Colon (tissue), 2 donors: Measurements from ENCODE around the gene NPDC1.
"Not testable (repeated sequence)": the region's sequence is repeated elsewhere in the genome, so short reads cannot be mapped to it uniquely, and the experiment has no call there.

Experiments used
- FAIRE-seq: peaks from 2 replicates; lab custom pipeline; 2012; peaks lifted over from hg19 to GRCh38; lab: Jason Lieb, UNC
- donor health status: control.
- donor health status: control.

Gene NPDC1

GRCh38 chr9:137075275-137075775 is 29.3 kb upstream of the NPDC1 start:
- no peak for FAIRE-seq

DNA sequence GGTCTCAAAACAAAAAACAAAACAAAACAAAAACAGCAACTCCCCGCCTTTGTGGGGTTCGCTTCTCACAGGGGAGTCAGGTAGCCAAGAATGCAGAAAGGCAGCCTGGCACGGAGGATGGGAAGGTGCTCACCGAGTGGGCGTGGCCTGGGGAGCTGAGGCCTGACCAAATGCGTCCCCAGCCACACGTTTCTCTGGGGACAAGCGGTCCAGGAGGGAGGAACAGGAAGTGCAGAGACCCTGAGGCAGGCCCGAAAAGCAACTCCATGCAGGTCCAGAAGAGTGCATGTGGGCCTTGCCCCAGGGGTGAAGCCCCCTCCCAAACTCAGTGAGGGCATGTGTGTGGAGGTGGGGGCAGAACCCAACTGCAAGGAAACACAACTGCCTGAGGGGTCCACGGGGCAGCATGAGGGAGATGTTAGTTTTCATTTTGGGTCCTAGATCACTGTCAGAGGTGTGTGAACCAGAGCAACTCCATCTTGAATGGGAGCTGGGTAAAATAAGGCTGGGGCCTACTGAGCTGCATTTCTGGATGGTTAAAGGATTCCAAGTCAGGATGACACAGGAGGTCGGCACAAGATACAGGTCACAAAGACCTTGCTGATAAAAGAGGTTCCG is 28.8 kb upstream of the NPDC1 start:
- no peak for FAIRE-seq

- FAIRE-seq = no peak
Measured at GRCh38 chr9:137073992-137074399, 28.0 kb upstream of the NPDC1 start.

DNA sequence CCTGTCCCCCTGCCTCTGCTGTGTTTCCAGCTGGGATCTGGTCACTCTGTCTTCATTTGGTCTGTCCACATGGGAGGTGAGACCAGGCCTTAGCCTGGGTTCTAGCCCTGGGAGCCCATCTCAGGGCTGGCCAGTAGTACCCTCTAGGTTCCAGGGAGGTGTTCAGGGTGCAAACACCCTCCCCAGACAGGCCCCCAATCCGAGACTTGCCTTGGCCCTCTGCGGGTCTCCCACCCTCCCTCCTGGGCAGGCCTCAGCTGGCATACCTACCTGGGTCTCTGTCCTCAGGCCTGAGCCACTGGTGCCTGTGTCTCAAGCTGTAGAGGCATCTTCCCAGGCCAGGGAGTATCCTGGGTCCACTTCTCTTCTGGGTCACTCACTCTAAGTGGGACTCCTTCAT is 25.3 kb upstream of the NPDC1 start:
- FAIRE-seq = no peak

DNA sequence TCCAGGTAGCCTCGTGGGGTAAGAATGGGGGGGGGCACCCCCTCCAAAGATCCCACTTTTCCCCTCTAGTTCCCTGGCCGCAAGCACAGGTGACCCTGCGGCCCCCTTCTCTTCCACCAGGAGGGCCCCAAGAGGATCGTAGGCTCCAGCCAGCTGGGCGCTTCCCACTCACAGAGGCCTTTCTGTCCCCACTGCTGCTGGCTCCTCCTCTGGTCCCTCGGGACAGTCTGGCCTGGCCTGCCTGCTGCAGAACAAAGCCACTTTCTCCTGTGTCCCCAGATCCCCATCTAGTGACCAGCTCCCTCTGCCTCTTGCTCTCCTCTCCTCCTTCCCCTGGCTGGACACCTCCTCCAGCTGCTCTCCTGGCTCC is 24.9 kb upstream of the NPDC1 start:
- no peak for FAIRE-seq

DNA sequence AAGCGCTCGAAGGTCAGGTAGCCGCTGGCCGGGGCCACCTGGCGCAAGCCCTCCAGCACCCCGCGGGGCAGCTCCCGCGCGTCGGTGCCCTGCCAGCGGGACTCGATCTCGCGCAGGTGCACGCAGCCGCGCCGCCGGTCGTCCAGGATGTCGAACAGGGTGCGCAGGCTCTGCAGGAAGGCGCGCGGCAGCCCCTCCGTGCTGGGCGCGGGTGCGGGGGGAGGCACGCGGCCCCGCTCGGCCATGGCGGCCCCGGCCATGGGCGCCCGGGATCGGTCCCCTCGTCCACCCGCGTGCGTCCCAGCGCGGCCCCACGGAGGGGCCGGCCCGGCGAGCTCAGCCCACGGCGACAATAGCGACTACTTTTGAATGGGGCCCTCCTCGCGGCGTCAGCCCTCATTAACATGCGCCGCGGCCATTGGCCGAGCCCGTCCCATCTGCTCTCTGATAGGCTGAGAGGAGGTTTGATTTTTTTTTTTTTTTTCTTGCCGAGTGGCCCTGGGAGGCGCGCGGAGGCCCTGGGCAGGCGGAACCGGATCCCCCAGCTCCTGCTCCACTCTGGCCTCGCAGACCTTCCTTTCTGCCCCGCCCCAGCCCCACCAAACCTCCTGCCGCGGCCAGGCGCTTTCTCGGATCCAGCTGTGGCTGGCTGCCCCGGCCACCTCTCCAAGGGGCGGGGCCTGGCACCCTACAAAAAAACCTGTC is 24.4 kb upstream of the NPDC1 start, which contains the start of gene SAPCD2:
SAPCD2 (minus strand) TSS at position 357 of the 705 bp plus-strand sequence; CDS start at position 260, 97 bp downstream.
- no peak for FAIRE-seq

GRCh38 chr9:137069508-137070091 is 23.6 kb upstream of the NPDC1 start:
- FAIRE-seq = no peak

DNA sequence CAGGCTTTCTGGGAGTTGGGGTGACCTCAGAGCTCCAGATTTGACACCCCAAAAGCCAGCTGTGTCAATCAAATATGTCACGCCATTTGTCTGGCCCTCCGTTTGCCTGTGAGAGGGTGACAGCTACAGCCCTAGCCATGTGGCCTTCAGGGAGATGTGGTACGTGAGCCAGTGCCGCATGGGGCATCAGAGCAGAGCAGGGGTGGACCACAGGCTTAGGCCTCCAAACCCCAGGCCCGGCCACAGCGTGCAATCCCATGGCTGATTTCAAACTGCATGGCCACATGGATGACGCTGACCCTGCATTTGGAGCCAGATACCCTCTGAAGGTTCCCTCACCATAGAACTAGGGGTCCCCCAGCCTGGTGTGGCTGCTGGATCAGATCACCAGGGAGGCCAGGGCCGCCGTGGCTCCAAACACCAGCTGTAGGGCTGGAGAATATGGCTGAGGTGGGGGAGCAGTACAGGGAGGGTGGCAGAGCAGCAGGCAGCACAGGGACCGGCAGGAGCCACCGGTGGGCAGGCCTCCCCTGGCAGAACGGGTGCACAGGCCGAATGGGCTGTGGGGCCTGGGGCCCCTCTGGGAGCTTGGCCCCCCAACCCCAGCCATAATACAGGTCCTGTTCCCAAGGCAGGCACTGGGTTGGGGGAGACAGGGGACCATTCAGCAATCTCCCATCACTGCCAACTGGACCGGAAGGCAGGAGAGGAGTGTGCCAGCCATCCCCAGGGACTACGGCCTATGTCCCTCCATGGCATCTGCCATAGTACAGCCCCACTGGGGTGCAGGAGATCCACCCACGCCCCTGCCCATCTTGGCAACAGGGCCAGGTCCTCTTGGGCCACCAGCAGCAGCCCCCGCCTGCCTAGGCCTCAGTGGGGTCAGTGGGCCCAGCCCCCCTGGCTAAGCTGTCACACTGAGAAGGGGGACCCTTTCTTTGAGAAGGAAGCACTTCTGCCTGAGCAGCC is 22.8 kb upstream of the NPDC1 start:
- FAIRE-seq = no peak

- no peak for FAIRE-seq
Measured at GRCh38 chr9:137067860-137068538, 22.0 kb upstream of the NPDC1 start.

DNA sequence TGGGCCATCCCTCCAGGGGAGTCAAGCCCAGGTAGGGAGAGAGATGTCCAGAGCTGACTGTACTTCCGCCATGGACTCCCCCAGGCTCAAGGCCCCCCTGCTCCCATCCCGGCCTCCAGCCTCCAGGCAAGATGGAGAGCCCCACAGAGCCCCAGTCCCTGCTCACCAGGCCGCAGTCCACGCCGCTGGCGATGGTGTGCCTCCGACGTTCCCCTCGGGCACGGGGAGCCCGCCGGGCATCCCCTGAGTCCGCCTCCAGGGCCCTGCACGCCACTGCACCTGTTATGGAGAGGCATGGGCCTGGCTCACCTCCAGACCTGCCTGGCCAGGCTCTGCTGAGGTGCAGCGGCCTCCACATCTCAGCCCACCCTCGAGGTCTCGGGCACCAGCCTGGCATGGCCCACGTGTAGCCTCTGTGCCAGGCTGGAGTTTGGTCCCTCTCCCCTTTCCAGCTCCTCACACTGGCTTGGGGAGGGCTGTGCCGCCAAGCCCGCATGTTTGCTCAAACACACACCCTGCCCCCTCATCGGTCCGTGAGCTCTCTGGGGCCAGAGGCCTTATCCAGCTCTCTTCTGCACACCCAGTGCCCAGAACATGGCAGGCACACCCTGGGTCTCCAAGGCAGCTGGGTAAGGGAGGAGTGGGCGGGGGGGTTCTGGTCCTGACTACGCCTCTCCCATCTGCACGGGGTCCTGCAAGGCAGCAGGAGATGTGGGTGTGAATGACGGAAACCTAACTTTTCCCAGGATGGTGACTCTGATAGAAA is 20.3 kb upstream of the NPDC1 start:
- FAIRE-seq = no peak

DNA sequence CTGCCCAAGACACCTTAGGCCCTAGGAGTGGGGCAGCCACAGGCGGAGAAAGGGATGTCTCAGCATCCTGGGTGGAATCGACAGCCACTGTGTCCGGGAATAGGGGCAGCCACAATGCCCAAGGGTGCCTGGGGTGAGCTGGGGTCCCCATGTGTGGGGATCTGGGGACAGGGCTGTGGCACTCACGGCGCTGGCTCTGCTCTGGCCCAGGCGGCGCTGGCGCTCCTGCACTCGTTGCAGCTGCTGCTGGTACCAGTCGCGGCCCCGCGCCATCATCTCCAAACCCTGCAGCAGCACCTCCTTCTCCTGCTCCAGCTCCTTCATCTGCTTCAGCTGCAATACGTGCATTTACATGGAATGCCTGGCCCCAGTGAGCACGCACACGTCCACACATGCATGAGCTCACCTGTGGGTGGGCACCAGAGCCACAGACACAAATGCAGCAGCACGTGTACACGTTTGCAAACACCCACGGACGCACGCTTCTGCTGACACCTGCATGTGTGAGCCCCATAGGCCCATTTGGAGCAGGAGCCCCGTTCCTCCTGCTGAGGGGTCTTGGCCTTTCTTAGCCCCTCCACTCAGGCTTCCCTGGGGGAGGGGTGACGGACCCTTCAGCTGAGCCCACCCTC is 19.5 kb upstream of the NPDC1 start:
- no peak for FAIRE-seq

DNA sequence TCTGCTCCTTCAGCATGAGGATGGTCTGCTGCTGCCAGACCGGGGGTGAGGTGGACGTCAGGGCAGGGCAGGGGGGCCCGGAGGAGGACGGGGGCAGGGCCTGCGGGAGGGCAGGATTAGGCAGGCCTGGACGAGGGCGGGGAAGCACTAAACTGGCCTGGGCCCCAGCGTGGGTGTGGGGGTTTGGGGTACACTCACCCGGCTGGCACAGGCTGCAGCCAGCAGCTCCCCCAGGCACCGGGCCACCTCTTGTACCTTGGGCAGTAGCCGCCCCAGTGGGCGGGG is 18.8 kb upstream of the NPDC1 start:
- no peak for FAIRE-seq

- FAIRE-seq = no peak
Measured at GRCh38 chr9:137064027-137064879, 18.3 kb upstream of the NPDC1 start.

GRCh38 chr9:137063311-137064026 is 17.5 kb upstream of the NPDC1 start:
- no peak for FAIRE-seq

GRCh38 chr9:137062798-137063197 is 16.8 kb upstream of the NPDC1 start:
- FAIRE-seq = not testable (repeated sequence)

DNA sequence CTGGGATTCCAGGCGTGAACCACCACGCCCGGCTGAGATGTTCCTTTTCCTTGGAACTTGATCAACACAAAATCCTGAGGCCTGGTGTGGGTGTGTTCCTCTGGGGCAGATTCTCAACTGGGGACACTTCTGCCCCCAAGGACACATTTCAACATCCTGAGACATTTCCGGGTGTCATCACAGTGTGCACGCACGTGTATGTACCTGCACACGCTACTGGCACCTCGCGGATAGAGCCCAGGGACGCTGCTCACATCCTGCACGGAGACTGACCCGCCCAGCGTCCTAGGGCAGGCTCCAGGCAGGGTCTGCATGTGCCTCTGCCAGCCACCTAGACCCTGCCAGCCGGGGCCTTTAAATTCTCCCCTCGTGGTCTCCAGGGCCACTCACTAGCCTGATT is 16.4 kb upstream of the NPDC1 start:
- FAIRE-seq = no peak

- FAIRE-seq = no peak
Measured at GRCh38 chr9:137058521-137059234, 12.7 kb upstream of the NPDC1 start.

- FAIRE-seq = no peak
Measured at GRCh38 chr9:137057545-137057944, 11.6 kb upstream of the NPDC1 start.
